ENCODE results near the gene MAGEB16.

Gene MAGEB16

GRCh38 chrX:35798042-35798441 lies at the start of gene MAGEB16:
Gene MAGEB16, plus strand, starts transcription at chrX:35798342. Its CDS starts 3,855 bp downstream, at chrX:35802197.
- no peak for DNase-seq (ENCODE audit: low read depth in 4 of 4, low spot score in 1 of 4)

DNA sequence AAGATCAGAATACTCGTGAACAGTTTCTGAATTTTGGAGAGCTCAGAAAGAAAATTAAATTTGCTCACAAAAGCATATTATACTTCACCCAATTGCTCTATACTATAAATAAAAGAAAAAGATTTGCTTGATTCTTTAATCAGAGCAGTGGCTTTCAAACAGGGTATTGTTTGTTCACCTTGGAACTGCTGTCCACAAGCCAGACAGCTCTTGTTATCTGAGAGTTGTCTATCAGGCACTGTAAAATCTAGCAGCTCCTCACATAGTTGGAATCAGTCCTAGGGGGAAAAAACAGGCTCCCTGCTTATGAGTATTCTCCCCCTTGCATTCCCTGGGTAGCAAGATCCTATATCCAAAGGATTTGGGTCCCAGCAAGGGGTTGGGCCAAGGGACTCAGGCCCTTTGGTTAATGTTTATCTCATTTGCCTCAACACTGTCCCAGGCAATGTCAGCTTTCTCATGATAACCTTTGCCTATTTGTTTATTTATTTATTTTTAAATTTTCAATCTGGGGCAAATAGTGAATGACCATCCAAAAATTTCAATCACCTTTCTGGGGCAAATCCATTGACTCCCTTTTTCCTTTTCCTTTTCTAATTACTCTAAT lies 24.1 kb upstream of the MAGEB16 start:
- DNase-seq (ENCODE audit: low read depth in 4 of 4, low spot score in 1 of 4) = no peak

- no peak for DNase-seq (ENCODE audit: low read depth in 4 of 4, low spot score in 1 of 4)
Measured at GRCh38 chrX:35785075-35785474, 13.1 kb upstream of the MAGEB16 start.

- no peak for DNase-seq (ENCODE audit: low read depth in 4 of 4, low spot score in 1 of 4)
Measured at GRCh38 chrX:35786271-35786670, 11.9 kb upstream of the MAGEB16 start.

- no peak for DNase-seq (ENCODE audit: low read depth in 4 of 4, low spot score in 1 of 4)
Measured at GRCh38 chrX:35787867-35788266, 10.3 kb upstream of the MAGEB16 start.

GRCh38 chrX:35800474-35800873 lies 2.3 kb downstream of the MAGEB16 start:
- no peak for DNase-seq (ENCODE audit: low read depth in 4 of 4, low spot score in 1 of 4)

- no peak for DNase-seq (ENCODE audit: low read depth in 4 of 4, low spot score in 1 of 4)
Measured at GRCh38 chrX:35809781-35810180, 11.6 kb downstream of the MAGEB16 start.

DNA sequence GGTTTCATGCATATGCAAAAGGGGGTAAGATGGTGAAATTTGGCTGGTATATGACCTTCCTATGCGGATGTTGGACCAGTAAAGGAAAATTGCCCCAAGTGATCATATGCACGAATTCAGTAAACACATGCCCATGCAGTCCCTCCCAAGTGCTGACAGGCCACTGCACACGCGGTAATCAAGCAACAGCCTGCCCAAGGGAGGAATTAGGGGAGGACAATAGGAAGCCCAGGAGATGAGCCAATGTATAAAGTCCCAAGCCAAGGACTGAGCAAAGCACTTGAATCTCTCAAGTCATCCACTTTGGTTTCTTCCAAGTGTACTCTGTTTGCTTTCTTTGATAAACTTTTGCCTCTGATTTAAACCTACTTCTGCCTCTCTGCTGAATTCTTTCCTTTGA lies 21.1 kb downstream of the MAGEB16 start:
- no peak for DNase-seq (ENCODE audit: low read depth in 4 of 4, low spot score in 1 of 4)

DNA sequence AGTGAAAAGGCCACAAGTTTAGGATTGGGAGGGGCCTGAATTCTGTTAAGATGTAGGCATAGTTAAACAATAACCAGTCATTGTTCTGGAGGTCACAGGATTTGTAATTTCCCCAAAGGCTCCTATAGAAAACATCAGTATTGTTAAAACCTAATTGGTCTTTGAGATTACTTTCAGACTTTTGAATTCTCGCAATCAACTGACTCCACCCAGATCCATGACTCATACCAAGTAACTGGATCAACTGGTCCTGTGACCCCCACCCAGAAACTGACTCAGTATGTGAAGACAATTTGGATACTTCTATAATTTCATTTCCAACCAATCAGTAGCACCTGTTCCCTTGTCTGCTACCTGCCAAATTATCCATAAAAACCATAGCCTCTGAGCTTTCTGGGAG lies 28.4 kb downstream of the MAGEB16 start:
- DNase-seq (ENCODE audit: low read depth in 4 of 4, low spot score in 1 of 4) = no peak

DNA sequence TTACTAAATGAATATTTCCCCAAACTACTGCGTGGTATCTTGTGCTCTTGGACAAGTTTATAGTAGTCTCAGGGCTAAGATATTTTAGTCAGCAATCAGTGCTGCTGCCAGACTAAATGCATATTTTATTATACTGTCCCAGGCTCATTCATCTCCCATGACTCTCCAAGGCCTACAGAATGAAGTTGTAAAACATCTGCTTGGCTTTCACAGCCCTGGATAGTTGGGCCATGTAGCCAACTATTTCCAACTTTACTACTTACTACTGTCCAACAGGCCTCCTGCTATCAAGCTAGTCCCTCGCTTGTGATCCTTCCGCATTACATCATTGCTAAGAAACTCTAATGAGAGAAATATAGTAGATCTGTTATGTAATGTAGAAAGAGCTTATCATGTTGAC lies 31.4 kb downstream of the MAGEB16 start:
- DNase-seq (ENCODE audit: low read depth in 4 of 4, low spot score in 1 of 4) = no peak

DNA sequence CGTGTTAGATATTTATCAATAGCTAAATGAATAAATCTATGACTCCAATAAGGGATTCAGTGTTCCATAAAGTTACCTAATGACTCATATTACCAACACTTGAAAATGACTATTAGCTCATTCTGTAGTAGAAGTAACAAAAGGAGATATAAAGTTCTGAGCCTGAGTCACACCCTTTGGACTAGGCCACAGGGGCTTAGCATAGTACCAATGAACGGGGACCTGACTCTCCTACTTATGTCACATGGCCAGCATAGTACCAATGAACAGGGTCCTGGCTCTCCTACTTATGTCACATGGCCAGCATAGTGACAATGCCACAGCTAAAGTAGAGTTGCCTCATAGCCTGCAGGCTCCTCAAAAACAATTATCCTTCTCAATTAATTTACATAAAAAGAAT lies 43.7 kb downstream of the MAGEB16 start:
- DNase-seq (ENCODE audit: low read depth in 4 of 4, low spot score in 1 of 4) = no peak

- DNase-seq (ENCODE audit: low read depth in 4 of 4, low spot score in 1 of 4) = no peak
Measured at GRCh38 chrX:35842674-35843073, 44.5 kb downstream of the MAGEB16 start.

DNA sequence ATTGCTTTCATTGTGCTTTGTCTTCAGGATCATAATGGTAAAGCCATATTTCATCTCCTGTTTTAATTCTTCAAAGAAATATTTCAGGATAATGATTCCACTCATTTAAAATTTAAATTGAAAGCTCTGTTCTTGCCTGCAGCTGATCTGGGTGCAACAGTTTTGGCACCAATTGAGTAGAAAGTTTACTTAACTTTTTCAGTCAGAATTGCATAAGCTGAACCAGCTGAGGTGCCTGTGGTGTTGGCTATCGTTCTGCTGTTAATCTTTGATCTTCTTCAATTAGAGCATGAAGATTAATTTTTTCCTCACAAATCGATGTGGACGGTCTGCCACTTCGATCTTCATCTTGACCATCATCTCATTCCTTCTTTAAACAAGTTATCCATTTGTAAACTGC lies 49.6 kb downstream of the MAGEB16 start:
- no peak for DNase-seq (ENCODE audit: low read depth in 4 of 4, low spot score in 1 of 4)
